Tibial nerve (tissue), 4 donors: ENCODE results near the gene NDUFB7.

Experiments
- EP300 ChIP-seq, 2 donors: sonication (generic); formaldehyde crosslinking; IDR thresholded peaks; one replicate each; pipeline ENCODE4 v1.6.1; 2017; ENCODE audit warnings: antibody characterized with exemption in 2 of 2, mild to moderate bottlenecking in 1 of 2
- POLR2A ChIP-seq, 2 donors: fragments of 450-650 bp; IDR thresholded peaks; one replicate each; pipeline ENCODE4 v1.6.1; 2017; ENCODE audit warnings: antibody characterized with exemption in 2 of 2, mild to moderate bottlenecking in 2 of 2, moderate library complexity in 2 of 2
- TF ChIP-seq, protein P1 (sequence below), 5 experiments: fragments of 200-600 bp in 3 of 5; fragments of 450-650 bp in 2 of 5; sonication (generic) in 3 of 5; IDR thresholded peaks; one replicate each; pipeline ENCODE4 v1.5.1; 2016 to 2019; ENCODE audit warnings: antibody characterized with exemption in 5 of 5, mild to moderate bottlenecking in 3 of 5, moderate library complexity in 2 of 5

- no peak for TF ChIP-seq POLR2A (IDR thresholded peaks at IDR 0.05)
- TF ChIP-seq, protein P1, sequence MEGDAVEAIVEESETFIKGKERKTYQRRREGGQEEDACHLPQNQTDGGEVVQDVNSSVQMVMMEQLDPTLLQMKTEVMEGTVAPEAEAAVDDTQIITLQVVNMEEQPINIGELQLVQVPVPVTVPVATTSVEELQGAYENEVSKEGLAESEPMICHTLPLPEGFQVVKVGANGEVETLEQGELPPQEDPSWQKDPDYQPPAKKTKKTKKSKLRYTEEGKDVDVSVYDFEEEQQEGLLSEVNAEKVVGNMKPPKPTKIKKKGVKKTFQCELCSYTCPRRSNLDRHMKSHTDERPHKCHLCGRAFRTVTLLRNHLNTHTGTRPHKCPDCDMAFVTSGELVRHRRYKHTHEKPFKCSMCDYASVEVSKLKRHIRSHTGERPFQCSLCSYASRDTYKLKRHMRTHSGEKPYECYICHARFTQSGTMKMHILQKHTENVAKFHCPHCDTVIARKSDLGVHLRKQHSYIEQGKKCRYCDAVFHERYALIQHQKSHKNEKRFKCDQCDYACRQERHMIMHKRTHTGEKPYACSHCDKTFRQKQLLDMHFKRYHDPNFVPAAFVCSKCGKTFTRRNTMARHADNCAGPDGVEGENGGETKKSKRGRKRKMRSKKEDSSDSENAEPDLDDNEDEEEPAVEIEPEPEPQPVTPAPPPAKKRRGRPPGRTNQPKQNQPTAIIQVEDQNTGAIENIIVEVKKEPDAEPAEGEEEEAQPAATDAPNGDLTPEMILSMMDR (IDR thresholded peaks at IDR 0.05): no peak
- TF ChIP-seq EP300 (IDR thresholded peaks at IDR 0.05): no peak
These were observed 32.1 kb upstream of the NDUFB7 start for GRCh38 chr19:14603990-14604387.
